SK-N-SH (cell line): ENCODE results near the gene ARHGAP15.

ENCODE experiments used
- CTCF ChIP-seq: fragments of 200-600 bp; sonication (generic); IDR thresholded peaks from 2 replicates; pipeline ENCODE4 v1.6.1; 2017; ENCODE audit warnings: antibody characterized with exemption, mild to moderate bottlenecking, moderate library complexity
- EP300 ChIP-seq, 2 experiments: IDR thresholded peaks; 2 replicates each; pipeline versions ENCODE4 v1.4.0 to v1.6.1; 2012; ENCODE audit warnings: borderline replicate concordance in 1 of 2, low read depth in 1 of 2, low read length in 1 of 2
- EZH2phosphoT487 ChIP-seq: fragments of 200-600 bp; sonication (generic); IDR thresholded peaks from 2 replicates; pipeline ENCODE4 v1.6.1; 2017; ENCODE audit warnings: low read depth, mixed run types, mild to moderate bottlenecking, antibody characterized with exemption, moderate library complexity, borderline replicate concordance
- FOXM1 ChIP-seq: IDR thresholded peaks from 2 replicates; pipeline ENCODE4 v1.4.0; 2012; ENCODE audit warnings: low read depth, mild to moderate bottlenecking
- GABPA ChIP-seq: IDR thresholded peaks from 2 replicates; pipeline ENCODE4 v1.4.0; 2012; ENCODE audit warnings: low read depth, mild to moderate bottlenecking
- JUND ChIP-seq: IDR thresholded peaks from 2 replicates; pipeline ENCODE4 v1.4.0; 2012
- NFIC ChIP-seq: IDR thresholded peaks from 2 replicates; pipeline ENCODE4 v1.4.0; 2012; ENCODE audit warnings: borderline replicate concordance
- NRF1 ChIP-seq: IDR thresholded peaks from 2 replicates; pipeline ENCODE4 v1.6.1; 2012; ENCODE audit warnings: low read depth, mild to moderate bottlenecking, low read length
- POLR2AphosphoS5 ChIP-seq: IDR thresholded peaks from 2 replicates; pipeline ENCODE4 v1.6.1; 2012; ENCODE audit warnings: low read depth, low read length
- RFX5 ChIP-seq: IDR thresholded peaks from 2 replicates; pipeline ENCODE4 v1.6.1; 2012; ENCODE audit warnings: mild to moderate bottlenecking, improper control_type of control experiment, low read length
- TAF1 ChIP-seq: IDR thresholded peaks from 2 replicates; pipeline ENCODE4 v1.6.1; 2012; ENCODE audit warnings: low read depth, mild to moderate bottlenecking, low read length, moderate library complexity, borderline replicate concordance

- TF ChIP-seq EP300 (IDR thresholded peaks at IDR 0.05; ENCODE audit: borderline replicate concordance in 1 of 2, low read depth in 1 of 2, low read length in 1 of 2) (no peak), JUND (no peak), CTCF (no peak), TAF1 (no peak), NFIC (no peak), EZH2phosphoT487 (no peak), GABPA (no peak), POLR2AphosphoS5 (no peak), NRF1 (no peak), RFX5 (no peak), FOXM1 (no peak)
Observed at GRCh38 chr2:143519521-143519920, 390.3 kb downstream of the ARHGAP15 start.
